Embryonic facial prominence (tissue), 1 donor: ENCODE data around the gene EPS15.
"Not testable (repeated sequence)": the region's sequence is repeated elsewhere in the genome, so short reads cannot be mapped to it uniquely, and the experiment has no call there.

ENCODE experiments used
- DNase-seq: peaks from one replicate; pipeline ENCODE4 v3.0.0-alpha.2; 2016; ENCODE audit errors: extremely low spot score

EPS15 gene

GRCh38 chr1:51515312-51515960 lies 3.6 kb downstream of the EPS15 start:
- DNase-seq = no peak

- DNase-seq = no peak
Measured at GRCh38 chr1:51514733-51515132, 4.3 kb downstream of the EPS15 start.

GRCh38 chr1:51512606-51513005 lies 6.5 kb downstream of the EPS15 start:
- no peak for DNase-seq

GRCh38 chr1:51512120-51512519 lies 6.9 kb downstream of the EPS15 start:
- no peak for DNase-seq

GRCh38 chr1:51509773-51510172 lies 9.3 kb downstream of the EPS15 start:
- DNase-seq = no peak

- no peak for DNase-seq
Measured at GRCh38 chr1:51506537-51506936, 12.5 kb downstream of the EPS15 start.

GRCh38 chr1:51504806-51505525 lies 14.1 kb downstream of the EPS15 start:
- DNase-seq = no peak

GRCh38 chr1:51501218-51501630 lies 17.8 kb downstream of the EPS15 start:
- not testable (repeated sequence) for DNase-seq

- DNase-seq = no peak
Measured at GRCh38 chr1:51499694-51500093, 19.4 kb downstream of the EPS15 start.

GRCh38 chr1:51498924-51499323 lies 20.1 kb downstream of the EPS15 start:
- DNase-seq = no peak

GRCh38 chr1:51497340-51497739 lies 21.7 kb downstream of the EPS15 start:
- no peak for DNase-seq

- no peak for DNase-seq
Measured at GRCh38 chr1:51494138-51494830, 24.8 kb downstream of the EPS15 start.

GRCh38 chr1:51491166-51491981 lies 27.7 kb downstream of the EPS15 start:
- DNase-seq = no peak

GRCh38 chr1:51489472-51489871 lies 29.6 kb downstream of the EPS15 start:
- DNase-seq = no peak

GRCh38 chr1:51488372-51489050 lies 30.6 kb downstream of the EPS15 start:
- no peak for DNase-seq

- no peak for DNase-seq
Measured at GRCh38 chr1:51487628-51488027, 31.4 kb downstream of the EPS15 start.

GRCh38 chr1:51484591-51484990 lies 34.5 kb downstream of the EPS15 start:
- no peak for DNase-seq

- no peak for DNase-seq
Measured at GRCh38 chr1:51482881-51483280, 36.2 kb downstream of the EPS15 start.

- DNase-seq = not testable (repeated sequence)
Measured at GRCh38 chr1:51474832-51475620, 44.0 kb downstream of the EPS15 start.

- DNase-seq = no peak
Measured at GRCh38 chr1:51473331-51474115, 45.5 kb downstream of the EPS15 start.
